Right lobe of liver (tissue), 4 donors: Measurements from ENCODE around the gene BPIFB2.

ENCODE experiments used
- POLR2A ChIP-seq: fragments of 450-650 bp; IDR thresholded peaks from one replicate; pipeline ENCODE4 v1.6.1; 2017; ENCODE audit warnings: antibody characterized with exemption, mild to moderate bottlenecking
- TF ChIP-seq, protein P1 (sequence below), 4 donors: fragments of 200-600 bp in 3 of 4; fragments of 450-650 bp in 1 of 4; IDR thresholded peaks; one replicate each; pipeline versions ENCODE4 v1.5.1 to v1.8.0; 2016 to 2022; ENCODE audit warnings: antibody characterized with exemption in 4 of 4, mild to moderate bottlenecking in 2 of 4
- donor health status: DM: no; HTN: no; CAD: no.
- donor health status: DM: no; HTN: no; CAD: no.
- donor health status: DM: no; HTN: yes; CAD: no.

GRCh38 chr20:32978009-32978335 lies 29.5 kb upstream of the BPIFB2 start:
- TF ChIP-seq, protein P1, sequence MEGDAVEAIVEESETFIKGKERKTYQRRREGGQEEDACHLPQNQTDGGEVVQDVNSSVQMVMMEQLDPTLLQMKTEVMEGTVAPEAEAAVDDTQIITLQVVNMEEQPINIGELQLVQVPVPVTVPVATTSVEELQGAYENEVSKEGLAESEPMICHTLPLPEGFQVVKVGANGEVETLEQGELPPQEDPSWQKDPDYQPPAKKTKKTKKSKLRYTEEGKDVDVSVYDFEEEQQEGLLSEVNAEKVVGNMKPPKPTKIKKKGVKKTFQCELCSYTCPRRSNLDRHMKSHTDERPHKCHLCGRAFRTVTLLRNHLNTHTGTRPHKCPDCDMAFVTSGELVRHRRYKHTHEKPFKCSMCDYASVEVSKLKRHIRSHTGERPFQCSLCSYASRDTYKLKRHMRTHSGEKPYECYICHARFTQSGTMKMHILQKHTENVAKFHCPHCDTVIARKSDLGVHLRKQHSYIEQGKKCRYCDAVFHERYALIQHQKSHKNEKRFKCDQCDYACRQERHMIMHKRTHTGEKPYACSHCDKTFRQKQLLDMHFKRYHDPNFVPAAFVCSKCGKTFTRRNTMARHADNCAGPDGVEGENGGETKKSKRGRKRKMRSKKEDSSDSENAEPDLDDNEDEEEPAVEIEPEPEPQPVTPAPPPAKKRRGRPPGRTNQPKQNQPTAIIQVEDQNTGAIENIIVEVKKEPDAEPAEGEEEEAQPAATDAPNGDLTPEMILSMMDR (IDR thresholded peaks at IDR 0.05): no peak
- TF ChIP-seq POLR2A: no peak
